ENCODE data around the gene ZNF692.

- TF ChIP-seq CTCF (optimal IDR thresholded peaks at IDR 0.05 in 1 of 3, IDR thresholded peaks at IDR 0.05 in 1 of 3, conservative IDR thresholded peaks at IDR 0.05 in 1 of 3; ENCODE audit: extremely low read depth in 1 of 3, insufficient read depth in 2 of 3, low read length in 3 of 3) (no peak), EZH2 (IDR thresholded peaks at IDR 0.05; ENCODE audit: low read length) (no peak)
These were observed 33.7 kb upstream of the ZNF692 start for GRCh38 chr1:248892590-248892989.

Measured in keratinocyte (primary cell).